Measurements from ENCODE around the gene KRTAP2-1. TPM values are rescaled to one million over a fixed set of nuclear protein-coding genes. Genes with fewer than 3 reads are reported as not detected.
"Not testable (repeated sequence)": the region's sequence is repeated elsewhere in the genome, so short reads cannot be mapped to it uniquely, and the experiment has no call there.

Gene KRTAP2-1
- total RNA-seq, 1 donor from 2014 or later = not detected

GRCh38 chr17:41009301-41009760, 37.8 kb downstream of the KRTAP2-1 start:
- no peaks in the 10 kb centered on the region for H3K36me3 ChIP-seq
- no peaks in the 10 kb centered on the region for H3K9me3 ChIP-seq
- TF ChIP-seq CTCF (IDR thresholded peaks at IDR 0.05) = no peak
- no peak overlapping the region for H3K4me3 ChIP-seq
- no peaks in the 10 kb centered on the region for H3K4me1 ChIP-seq
- DNase-seq (ENCODE audit: low spot score in 2 of 2) = no peak
- no peak overlapping the region for H3K27ac ChIP-seq
- intact Hi-C loops (cut with DNase I) = no loop called here
- H3K27me3 ChIP-seq = no peaks in the 10 kb centered on the region

GRCh38 chr17:41008811-41009210, 38.3 kb downstream of the KRTAP2-1 start, which contains the start of gene KRTAP3-1:
Gene KRTAP3-1, minus strand, starts transcription at chr17:41009128. Its CDS starts 54 bp downstream, at chr17:41009074.
- Histone ChIP-seq H3K4me3 (no peak within 1 kb of the TSS), H3K27me3 (no peaks in the 10 kb centered on the region), H3K27ac (no peak within 1 kb of the TSS), H3K4me1 (no peaks in the 10 kb centered on the region), H3K9me3 (no peaks in the 10 kb centered on the region), H3K36me3 (no peaks in the 10 kb centered on the region)
- intact Hi-C loops (cut with DNase I) = no loop called here
- DNase-seq (ENCODE audit: low spot score in 2 of 2) = no peak
- no peak for TF ChIP-seq CTCF (IDR thresholded peaks at IDR 0.05)

- no peak overlapping the region for H3K4me3 ChIP-seq
- no peak for TF ChIP-seq CTCF (IDR thresholded peaks at IDR 0.05)
- no peak for DNase-seq (ENCODE audit: low spot score in 2 of 2)
- no peak overlapping the region for H3K27ac ChIP-seq
- intact Hi-C loops (cut with DNase I) = no loop called here
- H3K9me3 ChIP-seq = no peaks in the 10 kb centered on the region
- H3K4me1 ChIP-seq = no peaks in the 10 kb centered on the region
- H3K27me3 ChIP-seq = no peaks in the 10 kb centered on the region
- no peaks in the 10 kb centered on the region for H3K36me3 ChIP-seq
Measured at GRCh38 chr17:41004397-41004796, 42.7 kb downstream of the KRTAP2-1 start.

GRCh38 chr17:41003926-41004325, 43.2 kb downstream of the KRTAP2-1 start:
- intact Hi-C loops (cut with DNase I) = no loop called here
- Histone ChIP-seq H3K4me1 (no peaks in the 10 kb centered on the region), H3K9me3 (no peaks in the 10 kb centered on the region), H3K4me3 (no peak overlapping the region), H3K27ac (no peak overlapping the region), H3K27me3 (no peaks in the 10 kb centered on the region), H3K36me3 (no peaks in the 10 kb centered on the region)
- TF ChIP-seq CTCF (IDR thresholded peaks at IDR 0.05) = no peak
- no peak for DNase-seq (ENCODE audit: low spot score in 2 of 2)

- no peaks in the 10 kb centered on the region for H3K4me1 ChIP-seq
- intact Hi-C loops (cut with DNase I) = no loop called here
- no peak for TF ChIP-seq CTCF (IDR thresholded peaks at IDR 0.05)
Measured at GRCh38 chr17:41002814-41003213, 44.3 kb downstream of the KRTAP2-1 start.

GRCh38 chr17:41001795-41002194, 45.3 kb downstream of the KRTAP2-1 start:
- Histone ChIP-seq H3K4me1 (no peaks in the 10 kb centered on the region), H3K27me3 (no peaks in the 10 kb centered on the region), H3K27ac (no peak overlapping the region), H3K9me3 (no peaks in the 10 kb centered on the region), H3K4me3 (no peak overlapping the region), H3K36me3 (no peaks in the 10 kb centered on the region)
- DNase-seq (ENCODE audit: low spot score in 2 of 2) = no peak
- no peak for TF ChIP-seq CTCF (IDR thresholded peaks at IDR 0.05)
- intact Hi-C loops (cut with DNase I) = no loop called here

More at GRCh38 chr17:41002814-41003213, 44.3 kb downstream of the KRTAP2-1 start:
- Histone ChIP-seq H3K36me3 (no peaks in the 10 kb centered on the region), H3K27ac (no peak overlapping the region), H3K27me3 (no peaks in the 10 kb centered on the region), H3K9me3 (no peaks in the 10 kb centered on the region), H3K4me3 (no peak overlapping the region)
- no peak for DNase-seq (ENCODE audit: low spot score in 2 of 2)

- H3K4me3 ChIP-seq; H3K27me3 ChIP-seq; intact Hi-C loops (cut with DNase I); DNase-seq (ENCODE audit: low spot score in 2 of 2); H3K4me1 ChIP-seq; H3K27ac ChIP-seq; H3K36me3 ChIP-seq; H3K9me3 ChIP-seq: not testable (repeated sequence)
Measured at GRCh38 chr17:40999563-40999962, 47.6 kb downstream of the KRTAP2-1 start, which contains the start of gene KRTAP3-2. Gene KRTAP3-2, minus strand, starts transcription at chr17:40999906. Its CDS starts 53 bp downstream, at chr17:40999853.
